MV-4-11 (cell line): ENCODE measurements around the gene PCGF6.
"Not testable (repeated sequence)": the region's sequence is repeated elsewhere in the genome, so short reads cannot be mapped to it uniquely, and the experiment has no call there.

Source experiments
- DNase-seq: peaks from one replicate; lab custom pipeline; 2025; lab: John Stamatoyannopoulos, UW

The PCGF6 gene

DNA sequence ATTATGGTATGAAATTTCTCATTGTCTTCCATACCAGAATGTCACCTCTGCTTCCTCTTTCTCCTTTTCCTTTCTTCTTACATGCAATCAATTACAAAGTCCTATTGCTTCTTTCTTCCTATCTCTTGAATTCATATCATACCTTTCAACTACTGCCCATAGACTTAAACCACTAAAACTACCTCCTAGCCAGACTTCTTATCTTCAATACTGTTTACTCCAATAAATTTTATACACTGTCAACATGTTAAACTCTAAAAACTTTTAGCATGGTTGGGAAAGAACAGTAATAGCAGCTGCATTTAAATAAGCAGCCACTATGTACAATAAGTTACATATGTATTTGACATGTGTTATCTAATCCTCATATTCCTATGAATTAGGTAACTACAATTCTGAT is 34.9 kb downstream of the PCGF6 start:
- no peak for DNase-seq

DNA sequence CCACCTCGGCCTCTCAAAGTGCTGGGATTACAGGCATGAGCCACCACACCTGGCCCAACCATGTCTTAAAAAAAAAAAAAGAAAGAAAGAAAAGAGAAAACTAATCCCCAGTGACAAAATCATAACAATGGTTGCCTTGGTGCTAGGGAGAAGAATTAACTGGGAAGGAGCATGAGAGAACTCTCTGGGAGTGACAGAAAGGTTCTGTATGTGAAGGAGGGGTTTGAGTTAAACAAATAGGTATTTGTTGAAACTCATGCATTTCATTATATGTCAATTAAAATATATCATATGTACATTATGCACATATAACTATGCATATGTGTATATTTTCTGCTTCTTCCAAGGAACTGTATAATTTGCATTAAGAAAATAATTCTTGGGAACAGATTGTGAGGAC is 40.7 kb downstream of the PCGF6 start:
- DNase-seq = no peak

DNA sequence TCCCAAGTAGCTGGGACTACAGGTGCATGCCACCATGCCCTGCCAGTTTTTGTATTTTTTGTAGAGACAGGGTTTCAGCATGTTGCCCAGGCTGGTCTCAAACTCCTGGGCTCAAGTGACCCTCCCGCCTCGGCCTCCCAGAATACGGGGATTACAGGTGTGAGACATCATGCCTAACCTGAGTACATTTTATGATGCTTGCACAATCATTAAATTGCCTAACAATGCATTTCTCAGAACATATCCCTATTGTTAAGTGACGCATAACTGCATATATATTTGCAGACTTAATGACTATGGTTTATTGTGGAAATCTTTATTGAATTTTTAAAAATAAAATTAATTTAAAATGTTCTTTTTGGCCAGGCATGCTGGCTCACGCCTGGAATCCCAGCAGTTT is 43.3 kb downstream of the PCGF6 start:
- DNase-seq = no peak

DNA sequence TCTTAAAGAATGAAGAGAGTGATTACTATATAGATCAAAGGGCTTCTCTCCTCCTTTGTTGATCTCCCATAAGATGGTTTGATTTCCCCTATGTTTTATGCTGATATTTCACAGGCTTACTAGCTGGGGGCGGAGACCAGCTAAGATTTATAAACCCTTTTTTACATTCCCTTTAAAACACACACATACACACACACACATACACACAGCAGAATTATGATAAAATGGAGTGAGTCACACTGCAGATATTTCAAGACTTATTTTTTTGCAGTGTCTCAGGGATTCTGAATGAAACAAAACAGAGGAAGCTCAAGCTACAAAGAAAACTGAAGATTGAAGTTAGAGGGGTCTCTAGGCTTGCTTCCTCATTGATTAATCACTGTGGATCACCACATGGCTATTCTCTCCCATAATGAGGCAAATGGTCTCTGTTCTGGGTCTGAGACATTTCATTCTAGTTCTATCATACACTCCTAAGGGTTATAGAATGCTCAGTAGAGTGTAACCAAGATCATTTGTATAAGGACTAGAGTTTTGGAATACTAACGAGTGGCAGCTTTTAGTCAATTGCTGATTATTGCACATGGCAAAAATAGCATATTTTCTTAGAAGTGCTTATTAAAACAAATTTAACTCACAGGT is 55.4 kb downstream of the PCGF6 start:
- DNase-seq = peak; percentile 9

DNA sequence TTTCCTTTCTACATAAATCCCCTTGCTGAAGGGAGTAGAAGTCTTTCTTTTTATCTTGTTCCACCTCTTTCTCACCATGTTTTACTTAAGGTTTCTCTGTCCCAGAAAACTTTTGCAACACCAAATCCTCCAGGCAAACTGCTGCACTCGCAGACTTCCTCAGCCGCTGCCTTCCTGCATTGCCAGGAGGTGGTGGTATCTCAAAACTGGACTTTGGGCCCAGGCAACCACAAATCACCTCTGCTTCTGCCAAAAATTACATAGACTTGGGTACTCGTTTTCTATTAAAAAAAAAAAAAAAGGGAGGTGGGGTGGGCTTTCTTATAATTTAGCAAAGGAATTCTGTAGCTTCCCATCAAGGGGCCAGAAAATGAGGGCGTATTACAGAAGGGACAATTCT is 59.4 kb downstream of the PCGF6 start:
- DNase-seq = no peak

DNA sequence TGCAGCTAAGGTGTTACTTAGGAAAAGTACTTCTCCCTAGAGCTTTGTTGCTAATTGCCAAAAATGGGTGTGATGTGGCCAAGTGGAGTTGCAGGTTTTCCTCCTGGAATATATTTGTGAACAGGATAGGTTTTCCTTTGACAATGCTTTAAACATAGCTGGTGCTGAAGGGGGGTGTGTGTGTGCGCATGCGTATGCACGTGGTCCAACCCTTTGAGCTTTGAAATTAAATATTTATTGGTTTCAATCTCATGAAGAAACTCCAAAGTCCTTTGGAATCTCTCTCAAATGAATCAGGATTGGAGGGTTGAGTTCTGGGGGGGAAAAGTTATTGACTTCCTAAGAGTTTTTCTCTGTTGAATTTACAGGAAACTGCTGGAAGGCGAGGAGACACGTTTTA is 62.9 kb downstream of the PCGF6 start:
- DNase-seq = no peak

DNA sequence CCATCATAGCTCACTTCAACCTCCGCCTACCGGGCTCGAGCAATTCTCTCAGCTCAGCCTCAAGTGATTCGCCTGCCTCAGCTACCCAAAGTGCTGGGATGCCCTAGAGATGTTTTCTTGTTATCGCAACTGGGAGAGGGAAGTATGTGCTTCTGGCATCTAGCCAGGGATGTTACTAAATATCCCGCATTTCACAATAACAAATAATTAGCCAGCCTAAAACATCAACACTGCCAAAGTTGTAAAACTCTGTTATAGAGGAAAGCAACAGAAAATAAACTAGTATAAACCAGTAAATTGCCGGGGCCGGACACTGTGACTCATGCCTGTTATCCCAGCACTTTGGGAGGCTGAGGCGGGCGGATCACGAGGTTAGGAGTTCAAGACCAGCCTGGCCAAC is 66.8 kb downstream of the PCGF6 start:
- peak; percentile 87 for DNase-seq

DNA sequence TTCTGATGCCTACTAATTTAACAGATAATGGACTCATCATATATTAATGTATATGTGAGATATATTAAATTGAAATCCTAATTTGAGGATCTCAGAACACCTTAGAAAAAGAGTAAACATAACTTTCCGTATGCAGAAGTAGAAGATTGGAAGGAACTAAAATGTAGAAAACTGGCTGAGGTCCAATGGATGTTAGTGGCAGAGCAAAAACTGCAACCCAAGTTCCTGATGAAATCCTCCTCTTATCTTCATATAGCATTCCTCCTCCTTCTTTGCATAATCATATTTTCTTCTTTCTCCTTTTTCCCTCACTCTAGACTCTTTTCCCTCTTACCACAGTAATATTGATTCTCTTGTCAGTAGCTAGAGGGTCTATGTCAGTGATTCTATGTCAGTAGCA is 68.0 kb downstream of the PCGF6 start:
- DNase-seq = no peak

DNA sequence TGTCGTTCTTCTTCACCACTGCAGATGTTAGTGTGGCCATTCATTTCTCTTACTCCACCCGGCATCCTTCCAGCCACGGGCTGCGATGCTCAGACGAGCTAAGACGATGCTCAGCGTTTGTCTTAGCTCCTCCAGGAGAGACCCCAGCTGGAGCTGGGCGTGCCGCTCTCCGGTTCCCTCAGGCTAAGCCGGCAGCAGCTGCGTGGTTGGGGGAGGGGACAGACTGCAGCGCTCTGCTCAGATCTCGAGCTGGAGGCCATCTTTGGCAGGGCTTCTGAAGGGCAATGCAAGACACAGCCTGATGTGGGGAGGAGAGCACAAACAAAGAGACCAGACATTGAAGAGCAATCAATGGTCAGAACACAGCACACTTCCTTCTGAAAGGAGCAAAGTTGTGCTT is 69.2 kb downstream of the PCGF6 start:
- no peak for DNase-seq

DNA sequence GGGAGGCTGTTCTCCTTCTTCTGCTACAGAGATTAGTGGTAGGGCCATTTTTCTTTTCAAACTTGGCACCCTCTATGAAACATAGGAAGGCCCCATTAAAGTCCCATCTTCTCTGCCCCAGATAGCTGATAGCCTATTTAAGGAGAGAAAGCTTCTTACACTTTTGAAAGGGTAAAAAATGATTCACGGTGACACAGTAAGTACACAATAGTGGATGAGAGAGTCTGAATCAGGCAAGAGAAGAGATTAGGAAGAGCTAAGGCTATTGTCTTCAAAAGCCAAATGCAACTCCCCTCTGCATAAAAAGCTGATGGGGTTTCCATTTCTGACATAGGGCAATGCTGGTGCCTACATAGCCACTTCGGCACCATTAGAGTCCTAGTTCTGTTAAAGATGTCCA is 70.4 kb downstream of the PCGF6 start:
- DNase-seq = no peak

DNA sequence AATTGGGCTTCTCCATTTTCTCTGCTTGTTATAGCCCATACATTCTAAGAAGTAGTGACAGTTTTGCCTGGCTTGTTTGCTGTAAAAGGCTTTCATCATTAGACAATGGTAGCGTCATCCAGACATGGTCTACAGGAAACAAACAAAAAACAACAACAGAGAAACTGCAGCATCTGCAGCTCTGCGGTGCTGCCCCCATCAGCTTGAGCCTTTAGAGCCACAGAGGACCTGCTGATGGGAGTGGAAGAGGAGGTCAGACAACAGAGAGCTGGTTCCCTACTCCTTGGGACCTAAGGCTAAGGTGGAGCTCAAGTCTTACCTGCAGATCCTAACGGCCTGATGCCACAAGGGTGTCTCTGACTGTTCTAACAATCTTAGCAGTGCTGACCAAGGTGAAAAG is 70.9 kb downstream of the PCGF6 start:
- no peak for DNase-seq

DNA sequence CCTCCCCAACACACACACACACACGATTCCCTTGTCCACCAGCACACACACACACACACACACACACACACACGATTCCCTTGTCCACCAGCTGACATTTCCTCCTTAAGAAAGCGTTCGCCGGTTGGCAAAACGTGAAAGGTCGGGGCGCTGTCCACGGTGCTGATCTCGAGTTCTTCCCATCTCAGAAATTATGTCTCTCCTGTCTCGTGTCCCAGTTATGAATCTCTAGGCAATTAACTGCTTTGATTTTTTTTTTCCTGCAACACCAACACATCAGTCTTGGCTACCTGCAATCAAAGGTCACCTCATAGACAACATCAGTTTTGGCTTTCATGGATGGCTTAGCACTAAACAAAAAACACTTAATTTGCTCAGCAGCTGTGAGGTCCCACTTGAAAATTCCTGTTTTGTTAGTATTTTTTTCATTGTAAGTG is 72.1 kb downstream of the PCGF6 start:
- DNase-seq = peak; percentile 28

DNA sequence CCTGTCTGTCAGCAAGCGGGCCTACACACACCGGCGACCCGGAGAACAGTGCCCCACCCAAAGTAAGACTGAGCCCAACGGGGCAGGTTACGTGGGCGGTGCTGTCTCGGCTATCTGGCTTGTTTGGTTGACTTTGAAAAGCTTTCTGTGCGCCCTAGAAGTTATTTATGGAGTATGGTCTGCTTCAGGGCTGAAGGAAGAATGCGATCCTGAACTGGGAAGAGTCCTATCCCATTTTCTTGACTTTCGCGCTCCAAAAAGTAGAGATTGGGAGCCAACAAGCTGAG is 72.5 kb downstream of the PCGF6 start:
- no peak for DNase-seq

DNA sequence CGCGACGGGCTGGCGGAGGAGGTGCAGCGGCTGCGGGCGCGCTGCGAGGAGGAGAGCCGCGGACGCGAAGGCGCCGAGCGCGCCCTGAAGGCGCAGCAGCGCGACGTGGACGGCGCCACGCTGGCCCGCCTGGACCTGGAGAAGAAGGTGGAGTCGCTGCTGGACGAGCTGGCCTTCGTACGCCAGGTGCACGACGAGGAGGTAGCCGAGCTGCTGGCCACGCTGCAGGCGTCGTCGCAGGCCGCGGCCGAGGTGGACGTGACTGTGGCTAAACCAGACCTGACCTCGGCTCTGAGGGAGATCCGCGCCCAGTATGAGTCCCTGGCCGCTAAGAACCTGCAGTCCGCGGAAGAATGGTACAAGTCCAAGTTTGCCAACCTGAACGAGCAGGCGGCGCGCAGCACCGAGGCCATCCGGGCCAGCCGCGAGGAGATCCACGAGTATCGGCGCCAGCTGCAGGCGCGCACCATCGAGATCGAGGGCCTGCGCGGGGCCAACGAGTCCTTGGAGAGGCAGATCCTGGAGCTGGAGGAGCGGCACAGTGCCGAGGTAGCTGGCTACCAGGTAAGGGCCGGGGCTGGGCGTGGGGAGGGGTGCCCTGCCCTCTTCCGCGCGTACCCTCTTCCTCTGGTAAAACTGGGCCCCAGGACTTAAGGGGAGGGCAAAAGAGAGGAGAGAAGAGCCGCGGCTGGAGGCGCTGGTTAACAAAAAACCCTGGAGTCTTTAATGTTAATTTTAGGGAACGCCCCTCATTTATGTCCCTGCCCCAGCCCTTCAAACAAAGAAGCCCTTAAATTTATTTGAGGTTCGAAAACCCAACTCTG is 73.0 kb downstream of the PCGF6 start:
- DNase-seq = no peak

DNA sequence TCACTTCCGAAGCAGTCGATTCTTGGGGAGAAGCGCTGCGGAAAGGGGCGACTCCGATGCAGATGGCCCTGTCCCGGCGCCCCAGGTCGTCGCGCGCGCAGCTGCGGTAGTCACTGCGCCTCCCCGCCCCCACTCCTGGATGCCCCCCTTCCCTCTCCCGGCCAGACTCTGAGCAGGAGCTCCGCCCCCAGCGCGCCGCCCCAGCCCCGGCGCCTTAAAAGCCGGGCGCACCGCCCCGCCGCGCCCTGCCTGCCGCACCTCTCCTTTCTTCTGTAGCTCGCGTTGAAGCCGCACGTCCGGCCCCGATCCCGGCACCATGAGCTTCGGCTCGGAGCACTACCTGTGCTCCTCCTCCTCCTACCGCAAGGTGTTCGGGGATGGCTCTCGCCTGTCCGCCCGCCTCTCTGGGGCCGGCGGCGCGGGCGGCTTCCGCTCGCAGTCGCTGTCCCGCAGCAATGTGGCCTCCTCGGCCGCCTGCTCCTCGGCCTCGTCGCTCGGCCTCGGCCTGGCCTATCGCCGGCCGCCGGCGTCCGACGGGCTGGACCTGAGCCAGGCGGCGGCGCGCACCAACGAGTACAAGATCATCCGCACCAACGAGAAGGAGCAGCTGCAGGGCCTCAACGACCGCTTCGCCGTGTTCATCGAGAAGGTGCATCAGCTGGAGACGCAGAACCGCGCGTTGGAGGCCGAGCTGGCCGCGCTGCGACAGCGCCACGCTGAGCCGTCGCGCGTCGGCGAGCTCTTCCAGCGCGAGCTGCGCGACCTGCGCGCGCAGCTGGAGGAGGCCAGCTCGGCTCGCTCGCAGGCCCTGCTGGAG is 73.8 kb downstream of the PCGF6 start, which contains the start of gene INA:
Gene INA (plus strand): TSS at position 243 of the 817 bp plus-strand sequence. CDS start 74 bp downstream, at position 317.
- no peak for DNase-seq

DNA sequence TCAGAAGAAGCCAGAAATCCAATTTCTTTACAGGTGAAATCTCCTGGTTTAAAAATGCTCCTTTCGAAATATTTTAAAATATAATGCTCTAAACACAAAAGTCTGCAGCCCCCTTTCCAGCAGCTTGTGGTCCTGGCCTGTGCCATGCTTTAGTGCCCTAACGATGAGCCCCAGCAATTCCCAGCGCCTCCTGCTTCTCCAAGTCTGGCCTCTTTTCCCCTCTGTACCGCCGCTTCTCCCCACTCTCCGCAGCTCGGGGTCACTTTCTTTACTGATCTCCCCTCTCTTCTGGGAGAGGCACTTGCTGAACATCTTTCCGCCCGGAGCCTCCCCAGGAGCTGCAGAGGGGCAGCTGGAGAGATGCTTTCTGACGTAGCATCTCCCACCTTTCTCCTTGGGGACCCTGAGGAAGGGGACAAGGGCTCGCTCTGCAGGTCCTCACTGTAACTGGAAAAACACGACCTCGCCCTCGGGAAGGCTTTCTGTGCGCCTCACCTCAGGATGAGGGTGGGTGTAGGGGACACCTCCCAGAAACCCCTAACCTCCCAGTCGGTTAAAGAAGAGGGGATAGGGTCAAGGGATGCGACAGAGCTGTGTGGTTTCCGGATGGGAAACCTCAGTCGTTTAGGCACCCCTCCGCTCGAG is 74.6 kb downstream of the PCGF6 start:
- DNase-seq = no peak

DNA sequence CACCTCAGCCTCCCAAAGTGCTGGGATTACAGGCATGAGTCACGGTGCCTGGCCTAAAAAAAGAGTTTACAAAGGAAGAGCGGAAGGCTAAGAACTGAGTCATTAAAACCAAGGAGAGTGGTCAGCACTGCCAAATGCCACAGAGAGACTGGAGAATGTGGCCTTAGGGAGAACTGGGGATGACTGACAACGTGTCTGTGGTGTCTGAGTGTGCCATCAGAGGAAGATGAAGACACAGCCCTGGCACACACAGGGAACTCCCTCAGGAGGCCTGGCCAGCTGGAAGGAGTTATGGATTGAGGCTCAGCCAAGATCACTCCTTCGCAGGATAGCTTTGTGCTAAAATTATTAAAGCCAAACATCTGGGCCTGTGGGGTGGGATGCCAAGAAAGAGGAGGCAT is 77.9 kb downstream of the PCGF6 start:
- peak; percentile 90 for DNase-seq

DNA sequence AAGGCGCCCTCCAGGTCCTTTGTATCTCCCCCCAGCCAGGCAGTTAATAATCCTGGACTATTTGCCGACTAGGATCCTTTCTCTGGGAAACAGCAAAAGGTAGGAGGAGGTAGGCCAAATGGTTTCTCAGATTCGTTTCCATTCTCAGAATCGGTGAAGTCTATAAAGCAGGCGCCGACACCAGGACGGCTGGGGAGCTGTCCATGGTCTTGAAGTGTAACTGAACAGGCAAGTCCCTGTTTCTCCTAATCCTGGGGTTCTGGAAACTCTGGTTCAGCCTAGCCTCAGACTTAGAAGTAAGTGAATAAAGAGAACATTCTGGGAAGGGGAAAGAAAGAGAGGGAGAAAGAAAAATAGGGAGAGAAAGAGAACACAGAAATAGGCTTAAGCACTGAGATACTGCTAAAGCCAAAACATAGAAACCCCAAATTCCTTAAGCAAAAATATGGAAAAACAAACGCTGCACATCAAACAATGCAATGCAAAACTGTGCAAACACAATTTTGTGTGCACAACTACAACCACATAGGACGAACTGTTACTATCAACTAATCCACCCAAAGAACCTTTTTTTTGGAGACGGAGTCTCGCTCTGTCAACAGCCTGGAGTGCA is 85.1 kb downstream of the PCGF6 start:
- DNase-seq = no peak

DNA sequence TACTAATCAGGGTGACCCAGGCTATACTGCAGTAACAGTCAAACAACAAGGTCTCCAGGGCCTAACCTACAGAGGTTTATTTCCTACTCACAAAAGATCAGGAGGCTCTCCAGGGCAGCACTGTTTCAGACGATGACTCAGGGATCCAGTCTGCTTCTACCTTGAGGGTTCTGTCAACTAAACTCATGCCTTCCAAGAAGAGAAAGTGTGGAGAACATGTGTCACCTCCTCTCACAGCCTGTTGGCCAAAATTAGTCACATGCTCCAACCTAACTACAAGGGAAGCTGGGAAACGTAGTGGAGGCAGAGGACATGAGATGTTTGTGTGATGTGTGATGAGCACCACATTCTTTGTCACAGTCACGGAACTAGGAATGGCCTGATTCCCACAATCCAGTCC is 88.7 kb downstream of the PCGF6 start:
- DNase-seq = no peak

DNA sequence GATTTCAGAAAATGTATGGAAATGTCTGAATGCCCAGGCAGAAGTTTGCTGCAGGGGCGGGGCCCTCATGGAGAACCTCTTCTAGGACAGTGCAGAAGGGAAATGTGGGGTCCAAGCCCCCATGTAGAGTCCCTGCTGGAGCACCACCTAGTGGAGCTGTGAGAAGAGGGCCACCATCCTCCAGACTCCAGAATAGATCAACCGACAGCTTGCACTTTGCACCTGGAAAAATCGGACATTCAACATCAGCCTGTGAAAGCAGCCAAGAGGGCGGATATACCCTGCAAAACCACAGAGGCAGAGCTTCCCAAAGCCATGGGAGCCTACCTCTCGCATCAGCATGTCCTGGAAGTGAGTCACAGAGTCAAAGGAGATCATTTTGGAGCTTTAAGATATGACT is 91.0 kb downstream of the PCGF6 start:
- no peak for DNase-seq

DNA sequence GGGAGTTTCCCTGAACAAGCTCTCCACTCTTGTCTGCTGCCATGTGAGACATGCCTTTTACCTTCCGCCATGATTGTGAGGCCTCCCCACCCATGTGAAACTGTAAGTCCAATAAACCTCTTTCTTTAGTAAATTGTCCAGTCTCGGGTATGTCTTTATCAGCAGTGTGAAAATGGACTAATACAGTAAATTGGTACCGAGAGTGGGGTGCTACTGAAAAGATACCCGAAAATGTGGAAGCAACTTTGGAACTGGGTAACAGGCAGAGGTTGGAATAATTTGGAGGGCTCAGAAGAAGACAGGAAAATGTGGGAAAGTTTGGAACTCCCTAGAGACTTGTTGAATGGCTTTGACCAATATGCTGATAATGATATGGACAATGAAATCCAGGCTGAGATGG is 92.0 kb downstream of the PCGF6 start:
- DNase-seq = not testable (repeated sequence)

DNA sequence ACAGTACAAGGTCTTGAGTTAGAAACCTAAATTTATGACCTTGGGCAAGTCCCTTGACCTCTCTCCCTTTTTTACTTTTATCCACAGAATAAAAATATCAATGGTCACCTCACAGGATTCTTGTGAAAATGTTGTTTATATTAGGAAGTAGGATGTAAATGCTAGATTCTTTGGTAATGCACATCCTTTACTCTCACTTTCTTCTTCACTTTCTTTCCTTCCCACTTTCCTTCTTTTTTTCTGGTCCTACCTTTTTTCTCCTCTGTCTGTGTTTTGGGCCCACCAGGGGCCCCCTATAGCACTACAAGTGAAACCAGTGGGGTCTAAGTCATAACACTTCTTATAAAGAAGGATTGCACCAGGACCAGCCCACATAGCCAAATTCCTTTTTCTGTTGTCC is 93.1 kb downstream of the PCGF6 start:
- no peak for DNase-seq
